Subcutaneous abdominal adipose tissue (tissue), 5 donors: Measurements from ENCODE around the gene RPL31.

Source experiments
- H3K27ac ChIP-seq: one replicate; pipeline ENCODE4 v1.7.0; 2013; ENCODE audit warnings: low read depth, mild to moderate bottlenecking, inconsistent platforms, low read length, moderate library complexity
- H3K27me3 ChIP-seq, 5 donors: one replicate each; pipeline ENCODE4 v1.7.0; 2013; ENCODE audit warnings: low read length in 5 of 5, inconsistent platforms in 1 of 5; ENCODE audit not compliant: control insufficient read depth in 5 of 5, insufficient read depth in 4 of 5
- H3K36me3 ChIP-seq, 5 donors: one replicate each; pipeline ENCODE4 v1.7.0; 2013; ENCODE audit warnings: low read length in 5 of 5; ENCODE audit not compliant: control insufficient read depth in 5 of 5, insufficient read depth in 5 of 5
- H3K4me1 ChIP-seq, 5 donors: one replicate each; pipeline ENCODE4 v1.7.0; 2013; ENCODE audit warnings: low read length in 5 of 5, mild to moderate bottlenecking in 3 of 5, moderate library complexity in 1 of 5; ENCODE audit not compliant: control insufficient read depth in 5 of 5, insufficient read depth in 5 of 5
- H3K4me3 ChIP-seq, 5 donors: one replicate each; pipeline ENCODE4 v1.7.0; 2013; ENCODE audit warnings: low read length in 5 of 5, low read depth in 1 of 5
- H3K9ac ChIP-seq, 5 donors: one replicate each; pipeline ENCODE4 v1.7.0; 2013; ENCODE audit warnings: low read length in 5 of 5, mild to moderate bottlenecking in 4 of 5, moderate library complexity in 3 of 5
- H3K9me3 ChIP-seq, 5 donors: one replicate each; pipeline ENCODE4 v1.7.0; 2013; ENCODE audit warnings: low read length in 5 of 5; ENCODE audit not compliant: control insufficient read depth in 5 of 5
- donor health status: healthy.
- donor health status: healthy.
- donor health status: healthy.
- donor health status: healthy.
- donor health status: healthy.

Gene RPL31

GRCh38 chr2:101053117-101053516 is 51.0 kb downstream of the RPL31 start:
- Histone ChIP-seq H3K27me3 (no peaks in the 10 kb centered on the region), H3K36me3 (peaks cover under 1 to 29% (median 11%) of the 10 kb centered on the region in 5 donors), H3K27ac (no peak overlapping the region), H3K4me3 (no peak overlapping the region), H3K9me3 (no peaks in the 10 kb centered on the region), H3K9ac (no peak overlapping the region), H3K4me1 (peaks cover 0 to 1% (median under 1%) of the 10 kb centered on the region in 5 donors)
